Measurements from ENCODE around the gene FYN.

FYN gene

GRCh38 chr6:111766201-111766857 is 106.9 kb downstream of the FYN start:
- DNase-seq: no peak

GRCh38 chr6:111765763-111766162 is 107.5 kb downstream of the FYN start:
- no peak for DNase-seq

- peak; percentile 11 for DNase-seq
Measured at GRCh38 chr6:111764238-111765175, 108.7 kb downstream of the FYN start.

DNA sequence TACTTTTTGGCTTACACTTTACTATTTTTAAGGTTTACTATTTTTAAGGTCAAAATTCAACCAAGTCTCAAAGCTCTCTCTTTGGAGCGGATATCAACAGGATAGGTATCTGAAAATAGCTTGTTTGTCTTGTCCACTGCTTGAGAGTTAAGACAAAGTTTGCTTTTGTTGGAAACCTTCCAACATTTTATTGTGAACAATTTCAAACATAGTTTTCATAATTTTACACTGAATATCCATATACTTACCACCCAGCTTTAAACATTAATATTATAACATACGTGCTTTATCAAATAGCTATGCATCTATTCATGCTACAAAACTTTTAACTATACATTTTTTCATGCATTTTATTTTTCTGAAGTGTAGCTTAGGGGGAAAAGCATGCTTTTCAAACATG is 109.9 kb downstream of the FYN start:
- no peak for DNase-seq

DNA sequence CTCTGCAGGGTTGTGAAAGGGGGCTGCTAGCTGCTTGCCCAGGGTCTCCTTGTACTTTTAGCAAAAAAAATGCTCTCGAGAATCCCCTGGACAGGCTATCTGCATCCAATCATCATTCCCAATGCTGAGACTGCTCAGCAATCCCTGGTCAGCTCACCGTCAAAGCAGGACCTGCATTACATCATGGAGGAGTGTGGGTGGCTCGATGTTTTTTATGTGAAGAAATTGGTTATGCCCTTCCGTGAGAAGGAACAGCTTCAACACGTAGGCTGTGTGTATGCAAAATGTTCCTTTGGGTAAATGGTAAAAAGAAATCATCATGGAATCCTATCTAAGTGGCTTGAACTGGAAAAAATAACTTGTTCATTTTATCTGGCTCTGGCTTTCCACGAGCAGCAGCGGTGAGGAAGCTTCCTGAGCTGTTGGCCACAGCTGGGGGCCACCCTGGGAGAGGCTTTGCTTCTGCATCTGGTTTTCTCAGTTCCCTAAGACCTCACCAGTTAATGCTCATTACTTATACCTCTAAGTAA is 111.4 kb downstream of the FYN start:
- peak; percentile 44 for DNase-seq

- no peak for DNase-seq
Measured at GRCh38 chr6:111761212-111761611, 112.0 kb downstream of the FYN start.

DNA sequence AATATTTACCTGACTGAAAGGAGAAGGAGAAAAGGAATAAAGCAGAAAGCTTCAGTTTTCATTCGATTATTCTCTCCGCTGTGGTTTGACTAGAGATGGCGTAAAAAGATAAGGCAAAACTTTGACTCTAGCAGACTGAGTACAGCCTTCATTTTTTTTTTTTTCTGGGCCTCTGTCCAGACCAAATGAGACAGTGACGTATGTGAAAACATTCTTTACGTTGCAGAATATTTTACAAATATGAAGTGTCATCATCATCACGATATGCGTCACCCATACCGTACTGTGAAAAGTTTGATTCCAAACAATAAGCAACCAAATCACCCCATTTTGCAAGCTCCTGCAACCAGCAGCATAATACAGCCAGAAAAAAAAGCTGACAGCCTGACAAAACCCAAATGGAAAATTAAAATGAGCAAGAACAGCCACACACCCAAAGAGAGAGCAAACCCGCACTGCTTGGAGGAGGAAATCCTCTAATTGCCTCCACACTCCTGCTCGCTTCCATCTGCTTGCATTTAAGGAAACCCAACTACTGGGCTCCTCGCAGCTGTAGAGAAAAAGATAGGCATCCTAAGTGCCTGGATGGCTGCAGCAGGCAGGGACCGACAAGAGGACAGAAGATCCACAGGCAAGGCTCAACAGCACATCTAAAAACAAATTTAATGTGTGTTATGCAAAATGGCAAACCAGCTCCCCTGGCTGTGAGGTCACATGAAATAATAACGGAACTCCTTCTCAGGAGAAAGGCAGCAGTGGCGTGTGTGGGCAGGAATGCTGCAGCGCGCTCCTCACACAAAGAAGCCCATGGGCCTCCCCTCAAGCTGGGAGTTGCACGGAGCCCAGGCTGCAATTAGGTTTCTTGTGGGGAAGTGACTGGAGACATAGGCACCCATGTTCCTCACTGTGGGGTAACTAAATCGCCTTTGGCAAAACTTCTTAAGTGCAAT is 113.1 kb downstream of the FYN start:
- DNase-seq: no peak

DNA sequence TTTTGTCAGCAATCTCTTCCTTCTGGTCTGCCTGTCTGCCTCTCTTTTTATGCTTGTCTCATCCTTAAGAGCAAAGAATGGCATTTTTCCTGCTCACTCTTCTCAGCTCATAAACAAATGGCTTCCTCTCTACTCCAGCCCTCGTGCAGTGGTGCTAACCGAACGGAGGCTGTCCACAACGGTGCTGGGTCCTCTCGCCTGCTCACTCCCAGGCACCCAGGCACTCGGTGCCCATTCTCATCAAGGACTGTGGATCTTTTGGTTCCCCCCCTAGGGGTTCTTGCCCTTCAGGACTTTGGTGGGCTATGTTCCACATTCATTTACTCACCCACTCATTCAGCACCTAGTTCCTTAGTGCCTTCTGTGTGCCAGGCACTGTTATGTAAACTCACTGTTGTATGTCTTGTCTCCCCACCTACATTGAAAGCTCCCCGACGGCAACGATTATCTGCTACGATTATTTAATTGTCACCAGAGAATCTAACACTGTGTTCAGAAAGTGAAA is 113.9 kb downstream of the FYN start:
- no peak for DNase-seq

DNA sequence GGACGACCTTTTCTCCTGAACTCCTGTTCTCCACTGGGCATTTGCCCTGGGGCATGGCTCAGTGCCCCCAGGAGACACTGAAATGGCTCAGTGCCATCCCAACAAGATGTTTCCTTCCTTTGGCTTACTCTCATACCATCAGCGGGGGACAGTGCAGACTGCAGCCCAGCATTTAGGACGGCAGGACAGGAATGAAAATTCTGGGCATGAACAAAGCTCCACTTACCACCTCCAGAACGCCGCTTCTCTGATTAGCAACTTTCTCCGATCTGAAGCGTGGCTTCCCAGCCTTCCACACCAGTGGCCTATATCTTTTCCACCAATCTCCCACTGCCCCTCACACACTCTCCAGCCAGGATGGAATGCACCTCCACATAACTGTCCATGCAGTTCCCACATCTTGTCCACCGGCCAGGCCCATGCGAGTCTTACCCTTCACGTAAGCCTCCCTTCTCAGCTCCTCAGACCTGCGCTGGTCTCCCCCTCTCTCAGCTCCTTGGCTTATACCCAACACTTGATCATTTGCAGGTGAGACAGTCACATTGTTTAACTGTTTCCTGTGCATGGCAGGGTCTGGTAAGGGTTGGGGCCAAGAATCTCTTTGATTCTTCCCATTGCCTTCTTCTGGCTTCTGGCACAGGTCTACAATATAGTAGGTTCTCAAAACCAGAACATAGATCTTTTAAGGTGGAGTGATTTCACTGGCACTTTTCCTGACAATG is 114.5 kb downstream of the FYN start:
- no peak for DNase-seq

GRCh38 chr6:111757342-111757741 is 115.9 kb downstream of the FYN start:
- DNase-seq: no peak

GRCh38 chr6:111754423-111754822 is 118.8 kb downstream of the FYN start:
- DNase-seq: no peak

DNA sequence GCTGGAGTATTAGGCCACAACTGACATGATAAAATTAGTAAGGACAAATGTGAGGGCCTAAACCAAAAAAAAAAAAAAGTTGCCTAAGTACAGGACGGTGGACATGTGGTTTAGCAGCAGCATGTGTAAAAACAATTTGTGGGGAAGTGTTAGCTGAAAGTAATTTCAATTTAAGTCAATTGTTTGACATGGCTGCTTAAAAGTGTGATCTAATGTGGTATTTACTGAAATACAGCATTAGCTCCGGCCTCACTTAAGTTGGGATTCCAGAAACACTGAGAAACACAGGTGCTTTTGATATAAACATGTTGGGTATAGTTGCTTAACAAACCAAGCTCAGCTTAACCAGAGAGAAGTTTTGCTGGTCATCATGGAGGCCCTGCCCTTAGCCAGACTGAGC is 119.7 kb downstream of the FYN start:
- no peak for DNase-seq

- no peak for DNase-seq
Measured at GRCh38 chr6:111752476-111752875, 120.8 kb downstream of the FYN start.

GRCh38 chr6:111750753-111751673 is 122.2 kb downstream of the FYN start:
- no peak for DNase-seq

- no peak for DNase-seq
Measured at GRCh38 chr6:111750153-111750552, 123.1 kb downstream of the FYN start.

DNA sequence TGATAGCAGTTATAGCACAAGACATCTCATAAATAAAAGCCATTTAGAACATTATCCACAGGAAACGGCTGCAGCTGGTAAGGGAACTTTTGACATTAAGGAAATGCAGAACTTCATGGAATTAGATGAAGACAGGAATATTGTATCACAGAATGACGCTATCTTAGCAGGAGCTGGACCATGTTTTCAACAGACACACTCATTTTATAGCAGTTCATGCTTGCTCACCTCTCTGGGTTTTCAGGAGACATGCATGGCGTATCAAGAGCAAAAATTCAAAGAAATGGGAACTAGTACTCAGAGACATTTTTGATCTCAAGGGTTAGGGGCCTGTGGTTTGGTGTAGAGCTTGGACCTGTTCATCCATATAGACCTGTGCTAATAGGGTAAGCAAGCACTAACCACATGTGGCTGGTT is 125.0 kb downstream of the FYN start:
- no peak for DNase-seq

GRCh38 chr6:111747829-111748228 is 125.4 kb downstream of the FYN start:
- no peak for DNase-seq

GRCh38 chr6:111747396-111747795 is 125.9 kb downstream of the FYN start:
- DNase-seq: no peak

- no peak for DNase-seq
Measured at GRCh38 chr6:111746983-111747382, 126.3 kb downstream of the FYN start.

GRCh38 chr6:111745636-111746035 is 127.6 kb downstream of the FYN start:
- no peak for DNase-seq

DNA sequence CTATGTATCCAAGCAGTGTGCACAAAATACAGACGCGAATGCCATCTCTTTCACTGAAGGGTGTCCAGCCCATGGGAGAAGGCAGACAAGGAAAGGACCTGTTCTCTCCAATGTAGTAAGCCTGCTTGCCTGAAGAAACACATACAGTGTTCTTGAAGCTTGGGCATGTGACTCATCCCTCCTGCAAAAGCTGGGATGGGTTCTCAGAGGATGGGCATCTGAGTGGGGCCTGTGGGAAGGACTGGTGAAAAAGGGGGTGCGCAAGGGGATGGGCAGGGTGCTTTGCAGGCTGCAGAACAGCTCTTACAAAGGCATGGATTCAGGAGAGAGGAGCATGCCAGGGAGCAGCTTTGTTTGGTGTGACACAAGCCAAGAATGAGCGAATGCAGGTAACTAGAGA is 128.1 kb downstream of the FYN start:
- no peak for DNase-seq

Measured in inflammatory macrophage treated with lipopolysaccharide for 4 hours (primary cell).